Stimulated activated CD8-positive, alpha-beta memory T cell treated with anti-CD3 and anti-CD28 coated beads, Interleukin-15, amount 100 ng/mL, for 1 hour (primary cell): ENCODE measurements around the gene AEBP1.

ENCODE experiments used
- DNase-seq: peaks from one replicate; pipeline ENCODE4 v3.0.0-alpha.2; 2020; ENCODE audit warnings: low read depth

The AEBP1 gene

DNA sequence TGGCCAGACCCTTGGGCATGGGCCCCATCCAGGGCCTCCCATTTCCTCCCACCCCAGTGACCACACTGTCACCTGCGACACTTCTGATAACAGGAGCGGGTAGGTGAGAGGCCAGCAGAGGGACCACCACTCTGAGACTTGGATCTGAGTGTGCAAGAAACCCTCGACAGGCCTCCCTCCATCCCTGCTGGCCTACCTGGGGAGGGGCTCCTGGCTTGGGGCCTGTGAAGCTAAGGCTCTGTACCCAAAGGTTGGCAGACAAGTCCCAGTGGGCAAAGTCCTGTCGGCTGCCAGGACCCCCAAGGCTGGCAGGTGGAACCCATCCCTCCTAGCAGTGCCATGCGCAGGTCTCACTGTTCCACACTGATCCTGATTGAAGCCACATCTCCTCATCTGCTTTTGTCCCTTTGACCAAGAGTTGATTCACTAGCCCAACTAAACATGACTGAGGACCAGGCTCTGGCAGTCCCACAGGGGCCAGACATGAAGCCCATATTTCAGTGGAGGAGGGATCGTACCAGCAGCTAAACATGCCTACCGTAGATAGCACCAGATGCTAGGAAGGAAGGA, 37.6 kb upstream of the AEBP1 start:
- DNase-seq = no peak

GRCh38 chr7:44067064-44067951, 36.8 kb upstream of the AEBP1 start:
- DNase-seq = no peak

DNA sequence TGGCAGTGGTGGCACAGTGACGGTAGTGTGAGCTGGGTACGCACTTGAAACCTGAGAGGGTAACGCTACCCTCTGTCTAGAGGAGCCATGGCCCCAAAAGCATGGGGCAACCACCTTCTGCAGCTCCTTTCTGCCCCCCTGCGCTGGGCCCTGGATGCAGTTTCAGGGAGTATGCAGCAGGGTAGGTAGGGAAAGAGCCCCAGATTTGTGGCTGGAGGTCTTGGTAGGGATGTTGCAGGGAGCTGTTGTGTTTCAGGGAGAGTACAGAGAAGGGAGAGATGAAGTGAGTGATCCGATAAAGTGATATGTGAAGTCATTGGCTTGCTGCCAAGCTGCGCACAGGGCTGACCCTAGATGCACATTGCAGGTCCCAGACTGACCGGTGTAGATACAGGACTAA, 36.1 kb upstream of the AEBP1 start:
- DNase-seq = no peak

GRCh38 chr7:44071726-44072363, 32.3 kb upstream of the AEBP1 start:
- no peak for DNase-seq

- no peak for DNase-seq
Measured at GRCh38 chr7:44072364-44073231, 31.5 kb upstream of the AEBP1 start.

DNA sequence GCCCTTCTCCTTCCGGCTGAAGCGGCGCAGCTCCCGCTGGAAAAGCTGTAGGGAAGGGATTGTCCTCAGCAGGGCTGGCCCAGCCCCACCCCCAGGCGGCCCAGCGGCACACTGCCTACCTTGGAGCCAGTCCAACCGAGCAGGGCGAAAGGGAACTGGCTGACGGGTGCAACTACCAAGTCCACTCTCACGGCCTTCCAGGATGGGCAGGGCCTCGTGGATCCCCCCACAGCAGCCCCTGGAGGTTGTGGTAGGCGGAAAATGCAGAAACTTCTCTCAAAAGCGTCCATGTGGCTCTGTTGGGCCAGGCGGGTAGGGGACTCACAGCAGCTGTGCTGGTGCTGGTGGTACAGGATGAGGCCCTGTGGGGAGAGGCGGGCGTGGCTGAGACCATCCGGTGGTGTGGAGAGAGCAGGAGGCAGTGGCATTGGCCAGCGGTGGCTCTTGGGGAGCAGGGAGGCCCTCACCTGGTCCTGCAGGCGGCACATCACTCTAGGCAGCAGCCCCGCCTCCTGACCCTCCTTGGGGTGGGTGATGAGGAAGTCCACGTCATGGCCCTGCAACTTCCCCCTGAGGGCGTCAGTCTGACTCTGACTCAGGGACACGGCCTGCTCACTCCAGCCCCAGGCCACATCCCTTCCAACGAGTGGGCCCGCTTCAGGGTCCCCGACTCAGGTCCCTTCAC, 30.3 kb upstream of the AEBP1 start:
- no peak for DNase-seq

GRCh38 chr7:44074349-44074695, 29.8 kb upstream of the AEBP1 start:
- no peak for DNase-seq

- no peak for DNase-seq
Measured at GRCh38 chr7:44075296-44076075, 28.7 kb upstream of the AEBP1 start.

DNA sequence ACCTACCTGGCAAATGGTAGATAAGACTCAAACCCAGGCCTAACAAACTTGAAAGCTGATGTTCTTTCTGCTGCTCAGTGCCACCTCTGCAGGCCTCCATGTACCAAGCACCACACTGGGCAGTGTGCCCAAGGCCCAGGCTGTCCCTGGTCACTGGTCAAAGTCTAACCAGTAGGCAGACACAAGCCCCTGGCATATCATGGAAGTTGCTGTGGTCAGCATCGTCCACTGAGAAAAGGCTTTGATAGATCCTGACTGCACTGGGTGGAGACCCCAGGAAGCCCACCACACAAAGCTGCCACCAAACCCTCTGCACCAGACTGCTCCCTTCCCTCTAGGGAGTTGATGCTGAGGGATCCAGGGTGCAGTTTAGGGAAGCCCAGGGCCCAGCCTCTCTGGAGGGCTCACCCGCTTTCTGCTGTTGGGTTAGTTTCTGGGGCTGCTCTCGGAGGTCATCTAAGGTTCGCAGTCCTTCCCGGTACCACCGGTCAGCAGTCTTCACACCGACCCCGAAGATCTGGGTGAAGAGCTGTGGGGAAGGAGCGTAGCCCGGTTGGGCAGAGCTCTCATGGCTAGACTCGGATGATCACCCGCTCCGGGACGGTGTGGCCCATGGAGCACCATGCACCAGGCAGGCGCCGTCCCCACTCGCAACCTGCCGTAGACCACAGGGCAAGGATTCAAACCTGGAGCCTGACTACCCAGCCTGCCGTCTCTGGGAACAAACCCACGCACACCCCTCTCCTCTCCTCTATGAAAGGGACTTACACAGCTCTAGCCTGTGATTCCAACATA, 27.8 kb upstream of the AEBP1 start:
- DNase-seq = no peak

DNA sequence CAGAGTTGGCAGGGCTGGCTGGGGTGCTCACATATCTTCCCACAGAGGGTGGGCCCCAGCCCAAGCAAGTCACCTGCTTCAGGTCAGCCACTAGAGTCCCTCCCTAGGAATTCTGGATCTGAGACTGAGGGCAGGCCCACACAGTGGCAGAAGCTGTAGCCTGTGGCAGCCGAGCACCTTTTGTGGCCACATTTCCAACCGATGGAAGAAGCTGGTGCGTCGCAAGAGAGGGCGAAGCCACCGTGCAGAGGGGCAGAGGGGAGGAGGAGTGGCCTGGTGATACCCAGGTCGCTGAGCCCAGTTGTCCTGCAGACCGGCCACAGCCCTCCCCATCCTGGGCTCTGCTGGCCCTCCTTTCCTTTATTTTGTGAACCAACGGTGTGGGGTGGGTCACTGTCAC, 27.1 kb upstream of the AEBP1 start:
- no peak for DNase-seq

DNA sequence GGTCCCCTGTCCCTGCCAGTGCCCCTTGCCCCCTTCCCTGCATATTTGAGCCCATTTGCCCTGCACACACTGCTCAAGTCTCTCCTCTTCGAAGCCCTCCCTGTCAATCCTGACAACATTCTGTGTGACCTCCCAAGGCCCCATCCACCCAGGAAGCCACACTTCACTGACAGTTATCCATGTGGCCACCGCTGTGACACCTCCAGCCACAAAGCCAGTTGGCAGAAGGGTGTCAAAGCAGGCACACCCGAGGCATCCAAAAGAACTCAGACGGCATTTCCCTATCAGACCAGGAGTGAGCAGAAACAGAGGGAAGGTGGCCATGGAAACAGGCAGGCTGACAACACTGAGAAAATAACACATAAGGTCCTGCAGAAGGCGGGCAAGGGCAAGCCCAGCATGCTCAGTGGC, 26.5 kb upstream of the AEBP1 start:
- DNase-seq = no peak

DNA sequence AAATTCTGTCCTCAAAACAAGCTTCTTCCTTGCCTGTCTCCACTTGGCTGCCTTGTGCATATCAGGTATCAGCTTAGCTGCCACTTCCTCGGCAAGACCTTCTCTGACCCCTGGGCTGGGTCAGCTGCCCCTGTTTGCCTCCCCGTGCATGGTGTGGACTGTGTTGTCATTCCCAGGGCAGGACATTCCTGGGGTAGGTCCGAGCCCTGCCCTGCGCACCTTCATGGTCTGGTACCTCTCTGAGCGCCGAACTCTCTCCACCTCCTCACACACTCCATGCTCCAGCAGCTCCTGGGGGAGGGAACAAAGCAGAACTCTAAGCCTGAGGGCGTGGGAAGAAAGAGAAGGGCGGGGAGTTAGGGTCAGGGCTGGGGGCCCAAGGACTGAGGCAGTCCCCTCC, 25.6 kb upstream of the AEBP1 start:
- no peak for DNase-seq

GRCh38 chr7:44079331-44080021, 24.7 kb upstream of the AEBP1 start:
- DNase-seq = no peak

GRCh38 chr7:44080118-44080517, 24.0 kb upstream of the AEBP1 start:
- DNase-seq = no peak

DNA sequence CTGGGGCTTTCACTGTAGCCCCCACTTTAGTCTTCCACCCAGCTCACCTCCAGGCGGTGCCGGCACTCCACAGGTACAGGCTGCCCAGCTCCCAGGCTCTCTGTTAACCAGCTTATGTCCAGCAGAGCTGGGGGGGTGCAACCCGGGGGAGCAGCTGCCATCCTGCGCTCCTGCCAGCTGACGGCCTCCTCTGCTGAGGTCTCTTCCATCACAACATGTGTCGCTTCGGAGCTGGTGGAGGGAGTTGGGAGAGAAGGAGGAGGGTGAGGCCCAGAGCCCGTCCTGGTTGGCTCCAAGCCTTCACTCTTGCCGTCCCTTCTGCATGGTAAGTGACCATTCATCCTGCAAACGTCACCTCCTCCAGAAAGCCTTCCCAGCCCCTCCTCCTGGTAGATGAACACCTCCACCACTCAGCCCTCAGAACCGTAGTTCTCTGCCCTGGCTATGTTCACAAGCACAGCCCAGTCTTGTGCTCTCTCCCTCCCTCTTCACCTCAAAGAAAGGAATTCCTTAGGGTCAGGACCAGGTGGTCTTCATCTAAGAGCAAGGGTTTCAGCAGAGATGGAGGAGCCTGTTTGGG, 23.4 kb upstream of the AEBP1 start:
- no peak for DNase-seq

DNA sequence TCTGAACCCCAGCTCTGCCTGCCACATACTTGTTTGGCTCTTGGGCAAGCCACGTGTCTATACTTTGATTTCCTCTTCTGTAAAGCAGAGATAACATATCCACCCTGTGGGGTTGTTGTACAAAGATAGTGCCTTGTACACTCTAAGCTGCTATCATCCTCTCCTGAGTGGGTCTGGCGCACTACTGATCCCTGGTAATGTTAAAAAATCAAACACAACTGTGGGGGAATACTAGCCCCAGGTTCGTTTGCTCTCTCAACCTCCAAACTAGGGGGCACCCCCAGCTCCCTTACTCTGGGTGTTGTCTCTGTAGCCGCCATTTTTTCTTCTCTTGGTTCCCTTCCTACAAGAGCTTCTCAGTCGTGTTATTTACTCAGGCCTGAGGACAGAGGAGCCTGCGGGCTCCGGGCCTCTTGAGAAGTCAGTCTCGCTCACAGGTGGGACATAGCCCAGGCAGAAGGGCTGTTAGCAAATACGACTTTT, 22.8 kb upstream of the AEBP1 start:
- DNase-seq = no peak

DNA sequence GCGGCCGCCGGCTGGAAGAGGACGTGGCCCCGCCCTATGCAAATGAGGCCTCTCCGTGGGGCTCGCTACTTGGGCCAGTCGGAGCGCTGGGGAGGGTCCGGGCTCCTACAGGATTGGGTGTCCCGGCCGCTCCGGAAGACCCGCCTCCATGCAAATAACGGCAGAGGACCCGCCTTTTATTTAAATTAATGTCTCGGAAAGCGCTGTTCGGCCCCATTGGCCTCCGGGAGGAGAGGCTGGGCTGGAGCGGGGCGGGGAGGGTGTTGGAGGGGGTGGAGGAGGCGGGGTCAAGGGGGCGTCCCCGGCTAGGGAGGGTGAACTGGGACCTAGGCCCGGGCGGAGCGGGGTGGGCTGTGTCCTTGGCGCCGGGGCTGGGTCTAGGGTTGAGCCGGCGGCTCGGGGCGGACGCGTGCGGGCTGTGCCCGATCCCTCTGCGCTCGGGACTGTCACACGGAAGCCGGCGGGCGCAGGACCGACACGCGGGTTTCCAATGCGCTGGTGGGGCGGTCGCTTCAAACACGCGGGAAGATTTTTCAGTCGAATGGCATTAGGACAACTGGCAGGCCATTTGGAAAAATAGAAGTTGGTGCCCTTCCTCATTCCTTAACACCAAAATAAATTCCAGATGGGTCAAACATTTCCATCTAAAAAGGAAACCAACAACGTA, 21.5 kb upstream of the AEBP1 start:
- peak; percentile 92 for DNase-seq

GRCh38 chr7:44083796-44084195, 20.3 kb upstream of the AEBP1 start:
- no peak for DNase-seq
